NCI-H2196 (cell line): ENCODE measurements around the gene GLT8D1.
"Not testable (repeated sequence)": the region's sequence is repeated elsewhere in the genome, so short reads cannot be mapped to it uniquely, and the experiment has no call there.

ENCODE experiments used
- DNase-seq: peaks from one replicate; lab custom pipeline; 2025; ENCODE audit not compliant: unreplicated experiment; lab: John Stamatoyannopoulos, UW

GLT8D1 gene, protein sequence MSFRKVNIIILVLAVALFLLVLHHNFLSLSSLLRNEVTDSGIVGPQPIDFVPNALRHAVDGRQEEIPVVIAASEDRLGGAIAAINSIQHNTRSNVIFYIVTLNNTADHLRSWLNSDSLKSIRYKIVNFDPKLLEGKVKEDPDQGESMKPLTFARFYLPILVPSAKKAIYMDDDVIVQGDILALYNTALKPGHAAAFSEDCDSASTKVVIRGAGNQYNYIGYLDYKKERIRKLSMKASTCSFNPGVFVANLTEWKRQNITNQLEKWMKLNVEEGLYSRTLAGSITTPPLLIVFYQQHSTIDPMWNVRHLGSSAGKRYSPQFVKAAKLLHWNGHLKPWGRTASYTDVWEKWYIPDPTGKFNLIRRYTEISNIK

DNA sequence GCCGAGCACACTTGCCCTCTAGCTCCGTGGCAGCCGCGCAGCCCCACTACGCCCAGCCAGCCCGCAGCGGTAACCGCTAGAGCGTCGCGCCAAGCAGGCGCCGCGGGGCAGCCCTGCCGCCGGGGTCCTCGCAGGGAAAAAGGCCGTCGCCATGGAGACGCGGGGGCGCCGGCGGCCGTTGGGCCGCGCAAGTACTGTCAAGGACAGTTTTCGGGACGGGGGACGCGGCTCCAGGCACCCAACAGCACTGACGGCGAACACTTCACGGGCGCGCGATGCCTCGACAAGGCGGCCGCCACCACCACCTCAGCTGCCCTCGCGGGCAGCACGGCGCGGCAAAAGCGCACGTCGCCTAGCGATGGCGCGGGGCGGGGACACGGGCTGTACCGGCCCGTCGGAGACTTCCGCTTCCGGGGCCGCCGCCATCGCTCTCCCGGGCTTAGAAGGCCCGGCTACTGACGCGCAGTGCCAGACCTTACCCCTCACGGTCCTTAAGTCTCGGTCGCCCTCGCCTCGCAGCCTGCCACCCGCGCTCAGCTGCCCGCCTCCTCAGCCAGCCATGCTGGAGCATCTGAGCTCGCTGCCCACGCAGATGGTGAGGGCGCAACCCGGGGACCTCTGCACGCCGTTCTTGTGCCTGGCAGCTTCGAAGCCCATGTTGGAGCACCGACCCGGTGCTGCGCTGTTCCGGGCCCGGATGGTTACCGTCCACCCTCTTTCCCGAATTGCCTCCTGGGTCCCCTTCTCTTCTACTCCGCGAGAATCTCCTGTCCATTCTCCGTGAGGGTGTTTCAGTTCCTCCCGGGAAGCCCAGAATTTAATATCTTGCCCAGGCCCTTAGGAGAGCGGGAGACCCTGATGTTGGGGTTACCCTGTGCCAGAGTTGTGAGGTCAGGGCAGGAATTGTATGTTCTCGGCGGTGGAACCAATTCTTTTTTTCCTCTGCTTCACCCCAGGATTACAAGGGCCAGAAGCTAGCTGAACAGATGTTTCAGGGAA is at the start of gene GLT8D1, which contains the start of gene SPCS1:
TSS of gene GLT8D1 (minus strand) at position 104 of the 999 bp plus-strand sequence. CDS start 5,331 bp downstream, outside the sequence.
TSS of gene SPCS1 (plus strand) at position 419 of the 999 bp plus-strand sequence. CDS start at position 560, 141 bp downstream.
- peak; percentile 74 for DNase-seq

DNA sequence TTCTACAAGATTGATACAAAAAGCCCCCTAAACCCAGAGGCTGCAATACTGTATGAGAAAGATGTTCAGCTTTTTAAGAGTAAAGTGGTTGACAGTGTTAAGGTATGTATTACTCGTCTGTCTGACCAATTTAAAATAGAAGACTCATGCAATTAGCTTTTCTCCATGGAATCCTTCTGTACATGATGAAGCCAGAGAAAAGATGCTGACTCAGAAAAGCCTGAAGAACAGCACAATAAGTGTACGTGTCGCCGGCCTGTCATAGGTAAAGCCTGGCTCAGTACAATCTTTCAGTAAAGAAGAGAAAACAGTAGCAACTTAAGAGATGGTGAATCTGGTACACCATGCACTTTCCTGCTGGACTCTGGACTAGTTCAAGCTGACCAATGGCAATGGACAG is 48.8 kb upstream of the GLT8D1 start:
- no peak for DNase-seq

DNA sequence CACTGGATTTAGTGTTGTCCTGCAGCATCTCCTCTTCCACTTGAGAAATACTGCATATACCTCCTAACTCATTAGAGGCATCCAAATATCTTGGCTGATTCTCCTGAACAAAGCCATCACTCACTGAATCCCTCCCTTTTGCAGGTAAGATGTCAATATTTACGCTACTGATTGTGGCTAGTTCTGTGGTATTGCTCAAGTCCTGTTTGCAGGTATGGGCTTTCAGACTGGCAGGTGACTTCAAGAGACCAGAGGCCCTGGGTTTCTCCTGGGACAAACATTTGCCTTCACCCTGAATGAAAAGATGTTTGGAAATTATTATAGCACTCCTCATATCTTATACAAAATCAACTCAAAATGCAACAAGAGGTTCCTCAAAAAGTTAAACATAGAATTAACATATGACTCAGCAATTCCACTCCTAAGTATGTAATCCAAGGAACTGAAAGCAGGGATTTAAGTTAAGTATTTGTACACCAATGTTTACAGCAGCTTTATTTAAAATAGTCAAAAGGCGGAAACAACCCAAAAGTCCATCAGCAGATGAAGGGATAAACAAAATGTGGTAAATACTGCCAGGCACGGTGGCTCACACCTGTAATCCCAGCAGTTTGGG is 46.6 kb upstream of the GLT8D1 start:
- DNase-seq = no peak

DNA sequence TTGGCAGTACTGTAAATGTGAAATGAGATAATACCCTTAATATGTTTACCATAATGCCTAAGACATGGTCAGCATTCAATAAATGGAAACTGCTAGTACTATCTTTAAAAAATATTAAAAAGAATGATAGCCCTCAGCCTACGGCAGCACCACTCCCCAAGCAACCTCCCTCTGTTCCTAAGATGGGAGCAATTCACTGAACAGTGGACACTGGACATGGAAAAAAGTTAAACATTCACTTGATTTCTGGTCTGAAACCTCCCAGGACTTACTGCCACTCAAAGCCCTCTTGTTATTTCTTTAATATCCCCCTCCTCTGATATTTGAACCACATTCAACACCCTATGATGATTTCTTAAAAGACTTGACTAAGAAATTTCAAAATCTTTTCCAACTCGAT is 38.1 kb upstream of the GLT8D1 start:
- no peak for DNase-seq

DNA sequence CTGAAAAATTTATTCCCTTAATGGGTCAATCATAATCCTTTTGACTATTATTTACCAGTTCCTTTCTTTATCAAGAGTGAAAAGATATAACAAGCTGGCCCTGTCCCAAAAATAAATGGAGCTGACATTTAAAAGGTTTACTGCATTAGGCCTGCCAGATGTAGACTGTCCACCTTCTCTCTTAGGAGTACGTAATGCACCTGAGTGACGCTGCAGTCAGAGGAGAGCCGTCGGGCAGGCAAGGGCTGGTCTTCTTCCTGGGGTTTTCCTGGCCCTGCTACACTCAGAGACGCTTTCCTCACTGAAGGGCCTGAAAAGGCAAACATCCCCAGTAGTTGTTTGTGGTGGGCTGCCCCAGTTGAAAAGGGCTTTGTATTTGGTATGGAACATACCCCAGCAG is 37.6 kb upstream of the GLT8D1 start:
- no peak for DNase-seq

DNA sequence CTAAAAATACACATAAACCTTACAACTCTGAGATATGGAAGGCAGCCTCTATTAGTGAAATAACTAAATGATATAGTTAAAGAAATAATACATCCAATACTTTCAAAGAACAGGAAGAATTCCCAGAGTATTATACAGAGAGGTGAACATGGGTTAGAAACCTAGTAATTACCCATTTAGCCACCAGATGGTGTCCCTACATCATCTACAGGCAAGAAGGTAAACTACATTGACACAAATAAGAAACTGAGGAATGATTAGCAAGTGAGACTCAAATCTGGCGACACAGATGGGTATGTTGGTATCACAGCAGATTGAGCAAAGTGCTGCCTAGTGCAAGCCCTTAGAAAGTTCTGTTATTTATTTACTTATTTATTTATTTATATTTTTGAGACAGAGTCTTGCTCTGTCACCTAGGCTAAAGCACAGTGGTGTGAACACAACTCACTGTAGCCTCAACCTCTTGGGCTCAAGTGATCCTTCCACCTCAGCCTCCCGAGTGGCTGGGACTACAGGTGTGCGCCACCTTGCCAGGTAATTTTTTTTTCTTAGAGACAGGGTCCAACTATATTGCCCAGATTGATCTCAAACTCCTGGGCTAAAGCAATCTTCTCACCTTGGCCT is 36.9 kb upstream of the GLT8D1 start:
- DNase-seq = peak; percentile 6

DNA sequence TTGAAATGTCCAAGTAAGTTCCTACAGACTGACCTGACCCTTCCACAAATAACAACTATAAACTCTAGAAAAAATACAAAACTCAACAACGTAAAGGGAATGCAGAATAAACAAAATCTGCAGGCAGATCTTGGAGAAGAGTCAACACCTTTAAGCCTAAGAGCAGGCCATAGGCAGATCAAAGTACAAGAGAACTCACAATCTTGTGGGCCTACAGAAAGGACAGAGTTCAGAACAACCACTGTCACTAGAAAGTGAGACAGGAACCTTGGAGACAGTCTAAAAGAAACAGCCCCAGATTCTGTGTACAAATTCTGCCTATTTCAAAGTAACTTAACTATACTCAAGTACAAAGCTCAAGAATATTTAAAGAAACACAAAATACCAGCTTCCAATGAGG is 34.1 kb upstream of the GLT8D1 start:
- no peak for DNase-seq

DNA sequence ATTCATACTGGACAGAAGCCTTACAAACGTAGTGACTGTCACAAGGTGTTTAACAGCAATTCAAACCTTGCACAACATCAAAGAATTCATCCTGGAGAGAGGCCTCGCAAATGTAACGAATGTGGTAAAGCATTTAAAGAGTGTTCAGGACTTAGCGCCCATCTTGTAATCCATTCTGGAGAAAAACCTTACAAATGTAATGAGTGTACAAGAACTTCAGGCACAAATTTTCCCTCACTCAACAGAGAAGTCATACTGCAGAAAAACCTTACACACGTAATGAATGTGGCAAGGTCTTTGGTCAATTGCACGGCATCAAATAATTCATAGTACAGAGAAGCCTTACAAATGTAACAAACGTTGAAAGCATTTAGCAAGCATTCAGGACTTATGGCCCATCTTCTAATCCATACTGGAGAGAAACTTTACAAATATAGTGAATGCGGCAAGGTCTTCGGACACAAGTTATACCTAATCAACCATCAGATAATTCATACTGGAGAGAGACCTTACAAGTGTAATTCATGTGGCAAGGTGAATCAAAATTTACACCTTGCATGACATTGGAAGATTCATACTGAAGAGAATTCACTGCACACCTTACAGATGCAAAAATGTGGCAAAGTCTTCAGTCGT is 27.8 kb upstream of the GLT8D1 start:
- DNase-seq = no peak

DNA sequence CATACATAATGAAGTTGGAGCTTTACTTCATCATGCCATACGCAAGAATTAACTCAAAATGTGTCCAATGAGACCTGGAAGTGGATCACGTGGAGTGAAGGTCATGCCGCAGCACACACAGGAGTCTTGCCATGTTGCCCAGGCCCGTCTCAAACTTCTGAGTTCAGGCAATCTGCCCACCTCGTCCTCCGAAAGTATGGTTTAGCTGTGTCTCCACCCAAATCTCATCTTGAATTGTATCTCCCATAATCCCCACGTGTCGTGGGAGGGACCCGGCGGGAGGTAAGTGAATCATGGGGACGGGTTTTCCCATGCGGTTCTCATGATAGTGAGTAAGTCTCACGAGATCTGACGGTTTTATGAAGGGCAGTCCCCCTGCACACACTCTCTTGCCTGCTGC is 26.0 kb upstream of the GLT8D1 start:
- DNase-seq = no peak

DNA sequence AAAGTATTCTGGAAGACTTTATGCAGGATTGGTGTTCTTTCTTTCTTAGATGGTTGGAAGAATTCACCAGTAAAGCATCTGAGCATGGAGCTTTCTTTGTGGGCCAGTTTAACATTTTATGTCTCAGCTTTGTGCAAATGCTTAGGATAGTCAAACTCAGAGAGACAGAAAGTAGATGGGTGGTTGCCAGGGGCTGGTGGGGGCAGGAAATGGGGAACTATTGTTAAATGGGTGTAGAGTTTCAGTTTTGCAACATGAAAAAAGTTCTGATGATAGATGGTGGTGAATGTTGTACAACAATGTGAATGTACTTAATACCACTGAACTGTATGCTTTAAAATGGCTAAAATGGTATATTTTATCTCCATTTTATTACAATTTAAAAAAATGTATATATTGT is 25.1 kb upstream of the GLT8D1 start:
- DNase-seq = no peak

DNA sequence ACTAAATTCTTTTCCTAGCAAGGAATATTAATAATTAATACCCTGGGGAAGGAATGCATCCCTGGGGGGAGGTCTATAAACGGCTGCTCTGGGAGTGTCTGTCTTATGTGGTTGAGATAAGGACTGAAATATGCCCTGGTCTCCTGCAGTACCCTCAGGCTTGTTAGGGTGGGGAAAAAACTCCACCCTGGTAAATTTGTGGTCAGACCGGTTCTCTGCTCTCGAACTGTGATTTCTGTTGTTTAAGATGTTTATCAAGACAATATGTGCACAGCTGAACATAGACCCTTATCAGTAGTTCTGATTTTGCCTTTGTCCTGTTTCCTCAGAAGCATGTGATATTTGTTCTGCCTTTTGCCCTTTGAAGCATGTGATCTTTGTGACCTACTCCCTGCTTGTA is 23.2 kb upstream of the GLT8D1 start:
- DNase-seq = not testable (repeated sequence)

DNA sequence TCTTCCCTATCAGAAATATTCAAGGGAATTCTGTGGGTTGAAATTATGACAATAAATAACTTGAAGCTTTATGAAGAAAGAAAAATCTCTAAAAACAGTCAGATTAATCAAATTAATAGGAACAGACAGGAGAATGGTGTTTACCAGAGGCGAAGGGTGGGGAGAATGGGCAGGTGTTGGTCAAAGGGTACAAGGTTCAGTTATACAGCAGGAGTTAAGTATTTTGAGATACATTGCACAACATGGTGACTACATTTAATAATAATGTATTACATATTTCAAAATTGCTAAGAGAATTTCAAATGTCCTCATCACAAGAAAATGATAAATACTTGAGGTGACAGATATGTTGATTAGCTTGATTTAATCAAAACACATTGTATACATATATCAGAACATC is 18.9 kb upstream of the GLT8D1 start:
- DNase-seq = no peak

DNA sequence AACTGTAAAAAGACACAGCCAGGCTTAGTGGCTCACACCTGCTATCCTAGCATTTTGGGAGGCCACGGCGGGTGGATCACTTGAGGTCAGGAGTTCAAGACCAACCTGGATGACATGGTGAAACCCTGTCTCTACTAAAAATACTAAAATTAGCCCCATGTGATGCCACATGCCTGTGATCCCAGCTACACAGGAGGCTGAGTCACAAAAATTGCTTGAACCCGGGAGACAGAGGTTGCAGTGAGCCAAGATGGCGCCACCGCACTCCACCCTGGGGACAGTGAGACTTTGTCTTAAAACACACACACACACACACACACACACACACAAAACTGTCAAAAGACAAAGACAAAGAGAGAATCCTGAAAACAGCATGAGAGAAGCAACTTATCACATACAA is 18.3 kb upstream of the GLT8D1 start:
- no peak for DNase-seq

DNA sequence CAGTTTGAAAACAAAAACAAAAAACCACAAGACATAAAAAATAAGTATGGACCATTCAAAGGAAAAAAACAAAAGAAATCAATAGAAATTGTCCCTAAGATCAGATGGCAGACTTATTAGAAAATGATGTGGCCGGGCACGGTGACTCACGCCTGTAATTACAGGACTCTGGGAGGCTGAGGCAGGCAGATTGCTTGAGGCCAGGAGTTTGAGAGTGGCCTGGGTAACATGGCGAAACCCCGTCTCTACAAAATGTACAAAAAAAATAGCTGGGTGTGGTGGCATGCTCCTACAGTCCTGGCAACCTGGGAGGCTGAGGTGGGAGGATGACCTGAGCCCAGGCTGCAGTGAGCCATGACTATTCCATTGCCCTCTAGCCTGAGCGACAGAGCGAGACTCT is 16.9 kb upstream of the GLT8D1 start:
- no peak for DNase-seq

DNA sequence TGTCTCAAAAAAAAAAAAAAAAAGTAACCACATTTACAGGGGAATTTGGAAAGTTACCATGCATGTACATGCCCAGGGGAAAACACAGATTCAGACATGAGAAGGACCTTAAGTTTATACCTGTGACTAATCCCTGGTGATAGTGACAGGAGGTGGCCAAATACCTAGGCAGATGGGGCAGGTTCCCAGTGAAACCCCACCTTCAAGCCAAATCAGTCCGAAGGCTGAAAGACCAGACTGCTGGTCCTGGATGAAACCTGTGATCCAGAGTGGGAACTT is 16.1 kb upstream of the GLT8D1 start:
- DNase-seq = no peak

DNA sequence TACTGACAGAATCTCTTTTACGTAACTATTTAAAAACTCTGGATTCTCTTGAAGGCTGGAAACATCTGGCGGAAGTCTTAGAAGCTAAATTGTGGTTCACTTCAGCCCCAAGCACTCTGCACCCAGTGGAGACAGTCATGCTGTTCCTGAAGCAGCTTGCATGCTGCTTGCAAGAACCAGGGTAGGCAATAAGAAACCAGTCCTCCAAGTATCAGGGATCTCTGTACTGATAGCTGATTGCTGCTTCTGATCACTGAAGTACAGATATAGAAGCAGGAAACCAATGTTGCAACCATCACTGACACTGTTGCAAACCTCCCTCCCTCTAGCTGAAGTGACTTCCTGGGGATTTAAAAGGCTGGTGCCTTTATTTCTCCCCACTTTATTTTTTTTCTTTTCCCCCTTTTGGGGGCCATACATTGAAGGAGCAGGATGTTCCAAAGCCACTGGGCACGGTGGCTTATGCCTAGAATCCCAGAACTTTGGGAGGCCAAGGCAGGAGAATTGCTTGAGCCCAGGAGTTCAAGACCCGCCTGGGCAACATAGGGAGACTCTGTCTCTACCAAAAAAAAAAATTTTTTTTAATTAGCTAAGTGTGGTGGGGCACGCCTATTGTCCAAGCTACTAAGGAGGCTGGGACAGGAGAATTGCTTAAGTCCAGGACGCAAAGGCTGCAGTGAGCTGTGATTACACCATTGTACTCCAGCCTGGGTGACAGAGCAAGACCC is 15.6 kb upstream of the GLT8D1 start:
- no peak for DNase-seq

DNA sequence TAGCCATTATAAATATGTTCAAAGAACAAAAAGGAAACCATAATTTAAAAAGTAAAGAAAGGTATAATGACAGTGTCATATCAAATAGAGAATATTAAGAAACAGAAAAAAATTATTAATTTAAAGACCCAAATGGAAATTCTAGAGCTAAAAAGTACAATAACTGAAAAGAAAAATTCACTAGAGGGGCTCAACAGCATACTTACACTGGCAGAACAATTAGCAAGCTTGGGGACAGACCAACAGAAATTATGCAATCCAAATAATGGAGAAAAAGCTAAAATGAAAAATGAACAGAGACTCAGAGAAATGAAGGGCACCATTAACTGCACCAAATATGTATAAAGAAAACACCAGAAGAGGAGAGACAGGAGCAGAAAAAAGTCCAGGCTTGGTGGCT is 14.0 kb upstream of the GLT8D1 start:
- no peak for DNase-seq

DNA sequence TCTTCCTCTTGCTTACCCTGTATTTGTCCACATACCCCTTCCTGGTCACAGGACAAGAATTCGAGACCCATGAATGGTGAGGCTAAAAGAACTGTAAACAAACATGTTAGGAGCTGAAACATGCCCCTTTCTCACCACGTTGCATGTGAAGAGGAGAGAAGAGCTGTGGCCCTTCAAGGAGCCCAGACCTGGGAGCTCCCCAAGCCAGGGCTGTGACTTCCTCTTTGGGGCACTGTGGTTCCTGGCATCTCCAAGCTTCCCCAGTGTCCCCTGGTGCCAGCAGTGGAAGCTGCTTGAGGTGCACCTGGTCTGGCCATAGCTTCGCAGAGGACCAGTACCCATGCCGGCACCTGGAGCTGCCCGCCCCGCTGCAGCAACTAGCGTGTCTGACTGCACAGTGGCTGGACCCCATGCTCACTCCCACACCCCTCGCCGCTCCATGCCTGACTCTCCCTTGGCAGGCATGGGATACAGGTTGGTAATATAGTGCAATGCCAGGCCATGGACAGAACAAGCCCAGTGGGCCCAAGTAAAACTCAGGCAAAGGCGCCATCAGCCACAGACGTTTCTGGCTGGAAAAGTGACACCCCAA is 10.2 kb upstream of the GLT8D1 start:
- no peak for DNase-seq
